NOMO-1 (cell line): ENCODE measurements around the gene EXOC4.
"Not testable (repeated sequence)": the region's sequence is repeated elsewhere in the genome, so short reads cannot be mapped to it uniquely, and the experiment has no call there.

Experiments
- DNase-seq, 2 experiments: peaks; one replicate each; lab custom pipeline; 2025; ENCODE audit not compliant: unreplicated experiment in 2 of 2; lab: John Stamatoyannopoulos, UW

EXOC4 gene

GRCh38 chr7:133993547-133993946 lies 740.7 kb downstream of the EXOC4 start:
- DNase-seq: no peak

GRCh38 chr7:133994100-133994499 lies 741.2 kb downstream of the EXOC4 start:
- not testable (repeated sequence) for DNase-seq

- no peak for DNase-seq
Observed at GRCh38 chr7:133997463-133997862, 744.6 kb downstream of the EXOC4 start.

GRCh38 chr7:133999178-133999577 lies 746.3 kb downstream of the EXOC4 start:
- no peak for DNase-seq

GRCh38 chr7:134004829-134005505 lies 752.1 kb downstream of the EXOC4 start:
- no peak for DNase-seq

- no peak for DNase-seq
Observed at GRCh38 chr7:134009314-134010110, 756.6 kb downstream of the EXOC4 start.

- no peak for DNase-seq
Observed at GRCh38 chr7:134013249-134013648, 760.4 kb downstream of the EXOC4 start.

- no peak for DNase-seq
Observed at GRCh38 chr7:134014935-134015334, 762.1 kb downstream of the EXOC4 start.

GRCh38 chr7:134016223-134016941 lies 763.5 kb downstream of the EXOC4 start:
- DNase-seq: no peak

- no peak for DNase-seq
Observed at GRCh38 chr7:134016942-134017303, 764.0 kb downstream of the EXOC4 start.

- no peak for DNase-seq
Observed at GRCh38 chr7:134018306-134018705, 765.4 kb downstream of the EXOC4 start.

- DNase-seq: no peak
Observed at GRCh38 chr7:134019251-134019650, 766.4 kb downstream of the EXOC4 start.

GRCh38 chr7:134021836-134022235 lies 769.0 kb downstream of the EXOC4 start:
- DNase-seq: no peak

- no peak for DNase-seq
Observed at GRCh38 chr7:134022286-134022911, 769.5 kb downstream of the EXOC4 start.

GRCh38 chr7:134024739-134025138 lies 771.9 kb downstream of the EXOC4 start:
- DNase-seq: no peak

GRCh38 chr7:134028853-134029252 lies 776.0 kb downstream of the EXOC4 start:
- no peak for DNase-seq

GRCh38 chr7:134029743-134030142 lies 776.9 kb downstream of the EXOC4 start:
- no peak for DNase-seq

- no peak for DNase-seq
Observed at GRCh38 chr7:134030460-134030865, 777.6 kb downstream of the EXOC4 start.

GRCh38 chr7:134031835-134032617 lies 779.1 kb downstream of the EXOC4 start:
- DNase-seq: no peak

- no peak for DNase-seq
Observed at GRCh38 chr7:134034652-134035051, 781.8 kb downstream of the EXOC4 start.
